Measurements from ENCODE around the gene CACNA1F.

GRCh38 chrX:49175435-49176274 is 57.5 kb downstream of the CACNA1F start:
- TF ChIP-seq CTCF (IDR thresholded peaks at IDR 0.05) = no peak
- no peak for TF ChIP-seq POLR2A (IDR thresholded peaks at IDR 0.05)
